BJ (cell line): ENCODE results near the gene FRZB. TPM values are rescaled to one million over a fixed set of nuclear protein-coding genes. Genes with fewer than 3 reads are reported as not detected.

Source experiments
- CTCF ChIA-PET: fragments of 350-600 bp; formaldehyde crosslinking; extraction: SDS; loops from one replicate; lab custom pipeline; 2021; ENCODE audit warnings: antibody characterized with exemption, inconsistent platforms; lab: Yijun Ruan, JAX
- POLR2A ChIA-PET: fragments of 300-600 bp; sonication (Branson Sonifier 250); formaldehyde crosslinking; extraction: SDS; loops from one replicate; lab custom pipeline; 2021; ENCODE audit warnings: antibody characterized with exemption; lab: Charles Lee
- DNase-seq: peaks from one replicate; pipeline ENCODE4 v3.0.0-alpha.2; 2011; ENCODE audit warnings: low read depth
- H3K27me3 ChIP-seq: 2 replicates; pipeline ENCODE4 v1.6.0; 2011; ENCODE audit warnings: low read length; ENCODE audit not compliant: control insufficient read depth, insufficient read depth
- H3K36me3 ChIP-seq: 2 replicates; pipeline ENCODE4 v1.5.1; 2011; ENCODE audit warnings: low read length; ENCODE audit not compliant: control insufficient read depth, insufficient read depth
- H3K4me3 ChIP-seq: 2 replicates; pipeline ENCODE4 v1.5.1; 2011; ENCODE audit warnings: low read depth, mild to moderate bottlenecking, control low read depth, low read length
- CTCF ChIP-seq: IDR thresholded peaks from 2 replicates; pipeline ENCODE4 v1.5.1; 2011; ENCODE audit warnings: low read depth, mild to moderate bottlenecking, control low read depth, inconsistent platforms, low read length, moderate library complexity; ENCODE audit not compliant: insufficient read depth
- polyA plus RNA-seq: library from polyadenylated mRNA; depleted of rRNA; stranded (reverse); fragments of >200 nt; gene quantifications from 2 replicates; pipeline ENCODE4 v1.2.3, GENCODE V29; 2011

The FRZB gene
- polyA plus RNA-seq, 1 experiment: 0.28 TPM

GRCh38 chr2:182845794-182846417 is 20.5 kb downstream of the FRZB start:
- no peaks in the 10 kb centered on the region for H3K36me3 ChIP-seq
- ChIA-PET POLR2A (no interaction called here), CTCF (no interaction called here)
- TF ChIP-seq CTCF: no peak
- DNase-seq: no peak
- H3K27me3 ChIP-seq: no peaks in the 10 kb centered on the region; the same call in 1 of the 2 replicates
- H3K4me3 ChIP-seq: no peak overlapping the region

GRCh38 chr2:182836451-182836850 is 30.0 kb downstream of the FRZB start:
- no peak overlapping the region for H3K4me3 ChIP-seq
- no peaks in the 10 kb centered on the region for H3K36me3 ChIP-seq
- no peak for TF ChIP-seq CTCF
- peaks cover 2% of the 10 kb centered on the region for H3K27me3 ChIP-seq
- DNase-seq: no peak
- CTCF ChIA-PET: no interaction called here
- POLR2A ChIA-PET: no interaction called here

DNA sequence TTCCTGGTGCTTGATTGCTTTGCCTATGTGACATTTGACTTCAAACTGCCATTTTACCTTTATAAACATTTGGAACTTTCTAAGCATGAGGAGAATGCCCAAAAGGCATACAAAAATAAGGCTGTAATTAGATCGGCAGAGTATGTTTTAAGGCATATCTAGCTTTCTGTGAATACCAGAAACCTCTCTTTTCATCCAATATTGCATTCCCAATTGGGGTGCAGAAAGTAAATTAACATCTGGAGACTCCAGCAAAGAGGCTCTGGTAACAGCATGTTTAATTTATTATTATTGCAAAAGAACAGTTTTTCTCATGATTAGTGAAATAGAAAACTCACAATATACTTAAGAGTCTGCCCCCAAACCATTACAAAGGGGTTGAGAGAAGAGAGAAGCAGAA is 32.1 kb downstream of the FRZB start:
- Histone ChIP-seq H3K4me3 (no peak overlapping the region), H3K27me3 (peaks cover 2% of the 10 kb centered on the region), H3K36me3 (no peaks in the 10 kb centered on the region)
- DNase-seq: no peak
- ChIA-PET POLR2A (no interaction called here), CTCF (no interaction called here)
- TF ChIP-seq CTCF: no peak

GRCh38 chr2:182833084-182833854 is 33.2 kb downstream of the FRZB start:
- CTCF ChIA-PET: no interaction called here
- no peak for DNase-seq
- POLR2A ChIA-PET: no interaction called here
- no peak for TF ChIP-seq CTCF
- Histone ChIP-seq H3K36me3 (no peaks in the 10 kb centered on the region), H3K27me3 (peaks cover 2% of the 10 kb centered on the region), H3K4me3 (no peak overlapping the region)

DNA sequence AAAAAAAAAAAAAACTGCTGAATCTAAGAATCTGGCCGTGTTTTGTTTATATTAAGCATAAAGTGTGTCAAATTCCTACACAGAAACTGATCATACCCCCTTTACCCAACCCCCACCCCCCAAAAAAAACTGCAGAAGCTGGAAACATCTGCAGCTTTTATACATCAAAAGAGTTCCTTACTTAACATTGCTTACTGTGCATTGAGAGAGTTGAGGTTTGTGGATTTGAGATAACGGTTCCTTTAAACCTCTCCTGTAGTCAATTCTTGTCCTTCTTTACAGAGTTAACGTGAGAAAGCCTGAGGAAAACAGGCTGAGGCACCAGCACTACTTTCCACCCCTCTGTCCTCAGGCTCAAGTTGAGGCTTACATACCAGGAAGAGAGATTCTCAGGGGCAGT is 34.5 kb downstream of the FRZB start:
- CTCF ChIA-PET: no interaction called here
- H3K36me3 ChIP-seq: no peaks in the 10 kb centered on the region
- POLR2A ChIA-PET: no interaction called here
- no peak for DNase-seq
- H3K4me3 ChIP-seq: no peak overlapping the region
- H3K27me3 ChIP-seq: peaks cover 2% of the 10 kb centered on the region
- no peak for TF ChIP-seq CTCF
